IMR-90 (cell line): ENCODE data around the gene LDLRAD3. TPM values are rescaled to one million over a fixed set of nuclear protein-coding genes. Genes with fewer than 3 reads are reported as not detected.

ENCODE experiments used
- ATAC-seq: fragments of 200-7000 bp; cut with Tn5 transposase; 2 replicates; pipeline ENCODE4 v1.9.1; 2020; ENCODE audit warnings: low read depth, mild to moderate bottlenecking, moderate library complexity
- BruUV-seq: library from RNA; stranded (reverse); fragments of 400-500 nt; replicated peaks from 2 replicates; lab custom pipeline; 2021; lab: Mats Ljungman, UMichigan
- CTCF ChIA-PET: fragments of 300-600 bp; formaldehyde crosslinking; extraction: SDS; loops from one replicate; lab custom pipeline; 2021; ENCODE audit warnings: antibody characterized with exemption; lab: Yijun Ruan, JAX
- POLR2A ChIA-PET: fragments of 300-600 bp; sonication (Branson Sonifier 250); formaldehyde crosslinking; loops from one replicate; lab custom pipeline; 2022; ENCODE audit warnings: antibody characterized with exemption; ENCODE audit not compliant: unreplicated experiment; lab: Charles Lee
- DNase-seq: peaks from one replicate; pipeline ENCODE4 v3.0.0; 2013
- H2AFZ ChIP-seq: replicated peaks from 2 replicates; pipeline ENCODE3; 2013; ENCODE audit warnings: low read length, mild to moderate bottlenecking; ENCODE audit not compliant: poor library complexity
- H2AK5ac ChIP-seq: 2 replicates; pipeline ENCODE4 v1.6.1; 2013; ENCODE audit warnings: low read depth, low read length, inconsistent platforms
- H2AK9ac ChIP-seq: replicated peaks from 2 replicates; pipeline ENCODE3; 2013; ENCODE audit warnings: mild to moderate bottlenecking, low read depth, low read length, moderate library complexity; ENCODE audit not compliant: poor library complexity
- H2BK120ac ChIP-seq: 2 replicates; pipeline ENCODE4 v1.6.1; 2013; ENCODE audit warnings: low read depth, low read length, inconsistent platforms
- H2BK15ac ChIP-seq: 3 replicates; pipeline ENCODE4 v1.6.1; 2013; ENCODE audit warnings: low read depth, low read length, inconsistent platforms
- H2BK20ac ChIP-seq: 2 replicates; pipeline ENCODE4 v1.6.1; 2013; ENCODE audit warnings: low read depth, mild to moderate bottlenecking, inconsistent platforms, low read length, moderate library complexity
- H2BK5ac ChIP-seq: 2 replicates; pipeline ENCODE4 v1.6.1; 2013; ENCODE audit warnings: mild to moderate bottlenecking, low read depth, low read length, inconsistent platforms; ENCODE audit not compliant: poor library complexity, severe bottlenecking
- H3K14ac ChIP-seq: replicated peaks from 2 replicates; pipeline ENCODE4 v1.6.1; 2013; ENCODE audit warnings: low read depth, low read length, inconsistent platforms
- H3K18ac ChIP-seq: 2 replicates; pipeline ENCODE4 v1.6.1; 2013; ENCODE audit warnings: low read depth, low read length, control low read depth
- H3K23ac ChIP-seq: 2 replicates; pipeline ENCODE4 v1.6.1; 2013; ENCODE audit warnings: low read depth, low read length, inconsistent platforms
- H3K27ac ChIP-seq: 2 replicates; pipeline ENCODE4 v1.5.1; 2013; ENCODE audit warnings: mild to moderate bottlenecking, control low read depth, low read length; ENCODE audit not compliant: insufficient read depth
- H3K27me3 ChIP-seq: 2 replicates; pipeline ENCODE4 v1.6.1; 2013; ENCODE audit warnings: low read length; ENCODE audit not compliant: control insufficient read depth, insufficient read depth
- H3K36me3 ChIP-seq: 2 replicates; pipeline ENCODE4 v1.6.1; 2013; ENCODE audit warnings: low read length, mixed read lengths; ENCODE audit not compliant: control insufficient read depth, insufficient read depth
- H3K4ac ChIP-seq: 2 replicates; pipeline ENCODE4 v1.6.1; 2013; ENCODE audit warnings: low read depth, low read length, inconsistent platforms
- H3K4me1 ChIP-seq: 2 replicates; pipeline ENCODE4 v1.6.1; 2013; ENCODE audit warnings: low read length, mixed read lengths; ENCODE audit not compliant: control insufficient read depth, insufficient read depth
- H3K4me2 ChIP-seq: 2 replicates; pipeline ENCODE4 v1.6.1; 2013; ENCODE audit warnings: low read depth, mild to moderate bottlenecking, control low read depth, low read length, moderate library complexity
- H3K4me3 ChIP-seq: 2 replicates; pipeline ENCODE4 v1.5.1; 2013; ENCODE audit warnings: low read depth, mild to moderate bottlenecking, control low read depth, low read length, moderate library complexity; ENCODE audit not compliant: insufficient read depth
- H3K56ac ChIP-seq: 2 replicates; pipeline ENCODE4 v1.6.1; 2013; ENCODE audit warnings: low read length, inconsistent platforms; ENCODE audit not compliant: insufficient read depth; ENCODE audit errors: extremely low read depth
- H3K79me1 ChIP-seq, 2 experiments: 2 replicates each; pipeline ENCODE4 v1.6.1; 2013; ENCODE audit warnings: low read length in 2 of 2, inconsistent platforms in 1 of 2, low read depth in 1 of 2
- H3K9ac ChIP-seq: 2 replicates; pipeline ENCODE4 v1.6.1; 2013; ENCODE audit warnings: low read depth, low read length, control low read depth
- H3K9me1 ChIP-seq: 2 replicates; pipeline ENCODE4 v1.6.1; 2013; ENCODE audit warnings: low read length, inconsistent platforms; ENCODE audit not compliant: insufficient read depth
- H3K9me3 ChIP-seq: 2 replicates; pipeline ENCODE4 v1.6.1; 2013; ENCODE audit warnings: low read length; ENCODE audit not compliant: control insufficient read depth, insufficient read depth
- H4K20me1 ChIP-seq: 2 replicates; pipeline ENCODE4 v1.6.1; 2013; ENCODE audit warnings: low read length, inconsistent platforms; ENCODE audit not compliant: insufficient read depth
- H4K5ac ChIP-seq: 2 replicates; pipeline ENCODE4 v1.6.1; 2013; ENCODE audit warnings: mild to moderate bottlenecking, low read depth, low read length, control low read depth
- H4K8ac ChIP-seq, 2 experiments: 2 replicates each; pipeline ENCODE4 v1.6.1; 2013; ENCODE audit warnings: low read depth in 2 of 2, low read length in 2 of 2, control low read depth in 1 of 2, inconsistent platforms in 1 of 2
- H4K91ac ChIP-seq: 2 replicates; pipeline ENCODE4 v1.6.1; 2013; ENCODE audit warnings: low read depth, low read length, inconsistent platforms; ENCODE audit not compliant: insufficient read depth
- BHLHE40 ChIP-seq: fragments of 150-350 bp; IDR thresholded peaks from 2 replicates; pipeline ENCODE4 v1.6.1; 2016; ENCODE audit warnings: mild to moderate bottlenecking, low read depth, low read length
- CEBPB ChIP-seq: IDR thresholded peaks from 2 replicates; pipeline ENCODE4 v1.6.1; 2012; ENCODE audit warnings: low read depth, low read length, improper control_type of control experiment
- CHD1 ChIP-seq: IDR thresholded peaks from 2 replicates; pipeline ENCODE4 v1.6.1; 2012; ENCODE audit warnings: low read depth, low read length, improper control_type of control experiment
- FOS ChIP-seq: fragments of 150-350 bp; IDR thresholded peaks from 2 replicates; pipeline ENCODE4 v1.6.1; 2016; ENCODE audit warnings: low read depth, low read length
- MAFK ChIP-seq: IDR thresholded peaks from 2 replicates; pipeline ENCODE4 v1.6.1; 2012; ENCODE audit warnings: low read depth, low read length, improper control_type of control experiment
- MAZ ChIP-seq: IDR thresholded peaks from 2 replicates; pipeline ENCODE4 v1.6.1; 2012; ENCODE audit warnings: low read depth, mild to moderate bottlenecking, low read length, improper control_type of control experiment, moderate library complexity, borderline replicate concordance
- MXI1 ChIP-seq: IDR thresholded peaks from 2 replicates; pipeline ENCODE4 v1.6.1; 2012; ENCODE audit warnings: low read depth, mild to moderate bottlenecking, low read length, moderate library complexity, borderline replicate concordance
- NFE2L2 ChIP-seq: fragments of 150-350 bp; IDR thresholded peaks from 2 replicates; pipeline ENCODE4 v1.6.1; 2016; ENCODE audit warnings: low read depth, mild to moderate bottlenecking, low read length
- POLR2A ChIP-seq: IDR thresholded peaks from 2 replicates; pipeline ENCODE4 v1.6.1; 2012; ENCODE audit warnings: mild to moderate bottlenecking, low read depth, low read length
- RAD21 ChIP-seq: IDR thresholded peaks from 2 replicates; pipeline ENCODE4 v1.6.1; 2012; ENCODE audit warnings: low read length, improper control_type of control experiment
- RCOR1 ChIP-seq: IDR thresholded peaks from 2 replicates; pipeline ENCODE4 v1.6.1; 2012; ENCODE audit warnings: mild to moderate bottlenecking, low read length, improper control_type of control experiment; ENCODE audit not compliant: insufficient replicate concordance
- RFX5 ChIP-seq: IDR thresholded peaks from 2 replicates; pipeline ENCODE4 v1.8.0; 2012; ENCODE audit warnings: low read depth, mild to moderate bottlenecking, low read length, moderate library complexity
- SMC3 ChIP-seq: fragments of 150-350 bp; IDR thresholded peaks from 2 replicates; pipeline ENCODE4 v1.6.1; 2016; ENCODE audit warnings: low read depth, mild to moderate bottlenecking, antibody characterized with exemption, low read length, moderate library complexity
- WGBS, 2 experiments: methylation state at CpG; one replicate each; pipeline versions ENCODE4 v1.1.5 to v1.1.7; 2013; ENCODE audit warnings: missing lambda C conversion rate in 2 of 2; ENCODE audit not compliant: insufficient read length in 1 of 2; ENCODE audit errors: extremely low coverage in 2 of 2; 5-methylcytosine and 5-hydroxymethylcytosine counted together
- dilution Hi-C: fragments of 300-500 bp; cut with HindIII; formaldehyde crosslinking; loops from one replicate; pipeline ENCODE4 v1.14.3; 2018; ENCODE audit warnings: low sequenced_read_pairs; ENCODE audit not compliant: unreplicated experiment
- in situ Hi-C: fragments of 300-500 bp; cut with MboI; formaldehyde crosslinking; loops from 3 replicates; pipeline ENCODE4 v1.14.3; 2019; ENCODE audit warnings: low sequenced_read_pairs, inconsistent platforms, mixed read lengths
- intact Hi-C: fragments of 100-400 bp; cut with micrococcal nuclease; formaldehyde crosslinking; loops from 2 replicates; pipeline ENCODE4 v1.10.0; 2022
- polyA plus RNA-seq, 3 experiments: library from polyadenylated mRNA; depleted of rRNA; stranded (reverse); fragments of >200 nt; gene quantifications; 2 replicates each; pipeline ENCODE4 v1.2.3, GENCODE V29; 2012; ENCODE audit warnings: low replicate concordance in 1 of 3
- total RNA-seq: library from RNA; depleted of rRNA; stranded (reverse); fragments of >200 nt; gene quantifications from 2 replicates; pipeline ENCODE4 v1.2.3, GENCODE V29; 2012
- TF ChIP-seq, protein P1 (sequence below): conservative IDR thresholded peaks from 2 replicates; pipeline ENCODE4 v1.5.1; 2012; ENCODE audit warnings: mild to moderate bottlenecking, low read depth, low read length, improper control_type of control experiment
- TF ChIP-seq, protein P2 (sequence below): fragments of 150-350 bp; IDR thresholded peaks from 2 replicates; pipeline ENCODE4 v1.6.1; 2017; ENCODE audit warnings: mild to moderate bottlenecking, antibody characterized with exemption, low read length, low read depth
- TF ChIP-seq, protein P3 (sequence below): fragments of 150-350 bp; IDR thresholded peaks from 2 replicates; pipeline ENCODE4 v1.6.1; 2016; ENCODE audit warnings: low read depth, mild to moderate bottlenecking, low read length, moderate library complexity, borderline replicate concordance

LDLRAD3 gene
- total and polyA plus RNA-seq, 2 of the 4 experiments (the other 2 are of a cell fraction): 2.7 to 6.4 TPM

DNA sequence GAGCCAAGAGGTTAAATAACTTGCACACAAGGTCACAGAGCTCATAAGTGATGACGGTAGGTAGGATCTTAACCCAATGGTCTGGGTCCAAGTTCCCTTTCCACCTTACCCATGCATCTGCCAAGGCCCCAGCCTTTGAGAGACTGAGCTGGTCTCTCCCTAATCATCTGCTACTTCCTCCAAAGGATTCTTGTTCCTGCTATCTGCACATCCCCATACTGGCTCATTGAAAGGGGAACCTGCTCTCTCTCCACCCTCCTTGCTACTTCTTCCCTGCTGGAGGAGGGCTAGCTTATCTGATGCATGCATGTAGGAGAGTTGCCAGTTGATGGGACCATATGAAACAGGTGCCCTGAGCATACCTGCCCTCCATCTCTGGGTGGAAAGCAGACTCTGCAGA, 297.6 kb downstream of the LDLRAD3 start:
- Histone ChIP-seq H2BK120ac (no peak overlapping the region), H2BK5ac (no peak overlapping the region), H3K9me3 (no peaks in the 10 kb centered on the region; the same call in 1 of the 2 replicates), H2AFZ (no peak overlapping the region), H3K27me3 (peaks cover 17% of the 10 kb centered on the region), H3K4me2 (no peak overlapping the region), H3K56ac (no peak overlapping the region), H3K18ac (no peak overlapping the region), H3K9ac (no peak overlapping the region), H4K20me1 (no peaks in the 10 kb centered on the region), H3K4ac (no peak overlapping the region), H4K8ac (no peak overlapping the region), H3K4me3 (no peak overlapping the region), H3K23ac (no peak overlapping the region), H3K27ac (no peak overlapping the region), H4K91ac (no peak overlapping the region), H3K9me1 (no peaks in the 10 kb centered on the region), H2BK20ac (no peak overlapping the region), H2AK5ac (no peak overlapping the region), H4K5ac (no peak overlapping the region), H3K14ac (no peak overlapping the region), H3K79me1 (no peaks in the 10 kb centered on the region), H2BK15ac (no peak overlapping the region), H2AK9ac (no peak overlapping the region), H3K36me3 (no peaks in the 10 kb centered on the region), H3K4me1 (no peaks in the 10 kb centered on the region)
- in situ Hi-C loops (no loop called here), intact Hi-C loops (no loop called here), dilution Hi-C loops (no loop called here)
- no peak for DNase-seq
- ATAC-seq: no peak
- TF ChIP-seq SMC3 (no peak), MAZ (no peak), RCOR1 (no peak), CHD1 (no peak), POLR2A (no peak), FOS (no peak), MAFK (no peak), BHLHE40 (no peak), MXI1 (no peak), RAD21 (no peak), CEBPB (no peak), NFE2L2 (no peak), RFX5 (no peak)
- TF ChIP-seq, protein P1, sequence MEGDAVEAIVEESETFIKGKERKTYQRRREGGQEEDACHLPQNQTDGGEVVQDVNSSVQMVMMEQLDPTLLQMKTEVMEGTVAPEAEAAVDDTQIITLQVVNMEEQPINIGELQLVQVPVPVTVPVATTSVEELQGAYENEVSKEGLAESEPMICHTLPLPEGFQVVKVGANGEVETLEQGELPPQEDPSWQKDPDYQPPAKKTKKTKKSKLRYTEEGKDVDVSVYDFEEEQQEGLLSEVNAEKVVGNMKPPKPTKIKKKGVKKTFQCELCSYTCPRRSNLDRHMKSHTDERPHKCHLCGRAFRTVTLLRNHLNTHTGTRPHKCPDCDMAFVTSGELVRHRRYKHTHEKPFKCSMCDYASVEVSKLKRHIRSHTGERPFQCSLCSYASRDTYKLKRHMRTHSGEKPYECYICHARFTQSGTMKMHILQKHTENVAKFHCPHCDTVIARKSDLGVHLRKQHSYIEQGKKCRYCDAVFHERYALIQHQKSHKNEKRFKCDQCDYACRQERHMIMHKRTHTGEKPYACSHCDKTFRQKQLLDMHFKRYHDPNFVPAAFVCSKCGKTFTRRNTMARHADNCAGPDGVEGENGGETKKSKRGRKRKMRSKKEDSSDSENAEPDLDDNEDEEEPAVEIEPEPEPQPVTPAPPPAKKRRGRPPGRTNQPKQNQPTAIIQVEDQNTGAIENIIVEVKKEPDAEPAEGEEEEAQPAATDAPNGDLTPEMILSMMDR: no peak
- TF ChIP-seq, protein P2, sequence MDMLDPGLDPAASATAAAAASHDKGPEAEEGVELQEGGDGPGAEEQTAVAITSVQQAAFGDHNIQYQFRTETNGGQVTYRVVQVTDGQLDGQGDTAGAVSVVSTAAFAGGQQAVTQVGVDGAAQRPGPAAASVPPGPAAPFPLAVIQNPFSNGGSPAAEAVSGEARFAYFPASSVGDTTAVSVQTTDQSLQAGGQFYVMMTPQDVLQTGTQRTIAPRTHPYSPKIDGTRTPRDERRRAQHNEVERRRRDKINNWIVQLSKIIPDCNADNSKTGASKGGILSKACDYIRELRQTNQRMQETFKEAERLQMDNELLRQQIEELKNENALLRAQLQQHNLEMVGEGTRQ: no peak
- TF ChIP-seq, protein P3, sequence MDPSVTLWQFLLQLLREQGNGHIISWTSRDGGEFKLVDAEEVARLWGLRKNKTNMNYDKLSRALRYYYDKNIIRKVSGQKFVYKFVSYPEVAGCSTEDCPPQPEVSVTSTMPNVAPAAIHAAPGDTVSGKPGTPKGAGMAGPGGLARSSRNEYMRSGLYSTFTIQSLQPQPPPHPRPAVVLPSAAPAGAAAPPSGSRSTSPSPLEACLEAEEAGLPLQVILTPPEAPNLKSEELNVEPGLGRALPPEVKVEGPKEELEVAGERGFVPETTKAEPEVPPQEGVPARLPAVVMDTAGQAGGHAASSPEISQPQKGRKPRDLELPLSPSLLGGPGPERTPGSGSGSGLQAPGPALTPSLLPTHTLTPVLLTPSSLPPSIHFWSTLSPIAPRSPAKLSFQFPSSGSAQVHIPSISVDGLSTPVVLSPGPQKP: no peak
- BruUV-seq: no TSS peak
- WGBS, 2 experiments: 100% methylated on average over 1 of the region's 1 CpG; no CpG with 5 or more reads in 1 of the 2 experiments
- ChIA-PET POLR2A (interaction anchor here (0.8 kb wide), 1 partner anchor 48 kb away, joined by 3 read pairs; no protein-coding TSS in a partner anchor), CTCF (no interaction called here)
